ENCODE measurements around the gene PHC2.

The PHC2 gene

DNA sequence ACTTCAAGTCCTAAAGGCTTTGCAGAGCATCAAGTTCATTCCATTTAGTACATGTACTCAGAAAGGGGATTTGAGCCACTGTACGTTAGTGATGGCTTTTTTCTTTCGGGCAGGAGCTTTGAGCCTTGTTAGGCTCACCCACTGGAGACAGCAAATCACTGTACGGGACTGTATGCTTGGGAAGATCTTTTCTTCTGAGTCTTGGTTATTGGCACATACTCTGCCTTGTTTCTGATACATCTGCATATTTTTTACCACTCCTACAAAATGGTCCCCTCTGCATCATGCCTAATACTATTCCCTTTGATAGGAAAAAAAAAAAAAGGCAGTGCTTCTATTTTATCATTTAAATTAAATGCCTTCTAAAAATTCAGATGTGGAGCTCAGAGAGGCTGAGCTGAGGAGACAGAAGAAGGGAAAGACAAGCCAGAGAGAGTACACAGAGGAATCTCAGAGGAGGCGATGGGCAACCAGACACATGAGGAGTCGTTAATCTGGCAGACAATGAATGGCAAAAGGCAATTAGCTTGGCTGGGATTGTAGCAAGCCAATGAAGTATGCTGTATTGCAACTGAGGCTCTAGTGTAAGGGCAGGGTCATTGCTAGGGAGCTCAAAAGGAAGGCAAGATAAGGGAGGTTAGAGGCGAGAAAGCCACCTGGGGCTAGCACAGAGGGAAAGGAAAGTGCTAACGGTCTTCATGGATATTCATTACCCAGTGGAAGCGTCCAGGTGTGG lies 39.4 kb downstream of the PHC2 start:
- no peak for DNase-seq (ENCODE audit: low read depth in 2 of 2)

DNA sequence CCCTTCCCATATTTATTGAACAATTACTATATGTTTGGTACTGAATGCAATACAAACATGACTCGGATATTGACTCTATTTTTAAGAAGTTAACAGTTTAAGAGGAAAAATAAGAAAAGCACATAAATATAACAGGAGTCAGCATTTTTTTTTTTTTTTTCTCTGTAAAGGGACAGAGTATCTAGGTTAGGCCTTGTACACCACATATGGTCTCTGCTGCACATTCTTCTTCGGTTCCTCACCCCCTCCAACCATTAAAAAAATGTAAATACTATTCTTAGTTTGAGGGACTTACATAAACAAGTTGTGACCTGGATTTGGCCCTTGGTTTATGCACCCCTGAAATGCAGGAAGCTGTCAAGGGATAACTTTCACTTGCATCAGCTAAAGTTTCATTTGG lies 40.4 kb downstream of the PHC2 start:
- no peak for DNase-seq (ENCODE audit: low read depth in 2 of 2)

DNA sequence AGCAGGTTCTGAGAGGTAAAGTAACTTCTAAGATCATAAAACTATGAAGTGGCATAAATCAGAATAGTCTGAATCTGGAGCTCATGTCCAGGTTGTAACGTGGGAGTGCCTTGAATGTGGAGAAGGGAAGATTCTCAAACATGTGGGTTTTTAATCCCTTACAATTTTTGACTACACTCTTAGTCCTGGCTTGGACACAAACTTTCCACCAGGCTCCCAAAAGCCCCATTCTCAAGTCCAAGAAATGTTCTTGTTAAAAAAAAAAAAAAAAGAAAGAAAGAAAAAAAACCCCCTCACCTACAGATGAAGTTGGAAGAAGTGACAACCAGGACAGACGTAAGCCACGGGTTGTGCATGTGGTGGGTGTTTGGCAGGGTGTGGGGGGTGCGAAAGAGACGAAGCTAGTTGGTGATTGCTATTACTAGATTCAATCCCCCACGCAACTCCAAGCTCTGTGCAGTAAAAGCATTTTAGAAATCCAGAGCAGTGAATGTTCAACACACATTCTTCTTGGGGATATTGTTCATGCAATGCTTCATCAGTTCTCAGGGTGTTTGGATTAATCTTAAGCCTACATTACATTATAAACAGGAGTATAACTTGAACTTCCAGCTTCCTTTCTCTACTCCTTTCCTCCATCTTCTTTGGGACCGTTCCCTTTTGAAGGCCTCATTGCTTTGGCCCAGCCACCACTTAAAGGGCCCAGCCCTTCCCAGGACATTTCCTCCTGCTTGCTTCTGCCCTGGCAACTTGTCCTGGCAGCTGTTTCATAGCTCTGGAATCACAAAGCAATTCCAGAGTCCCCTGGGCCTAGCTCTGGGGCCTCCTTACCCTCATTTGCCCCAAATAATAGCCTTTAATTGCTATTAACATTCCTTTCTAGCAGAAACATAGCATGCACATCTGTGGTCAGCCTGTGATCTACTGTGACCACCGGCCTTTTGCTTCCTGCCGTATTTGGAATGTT lies 41.8 kb downstream of the PHC2 start:
- DNase-seq (ENCODE audit: low read depth in 2 of 2): no peak

DNA sequence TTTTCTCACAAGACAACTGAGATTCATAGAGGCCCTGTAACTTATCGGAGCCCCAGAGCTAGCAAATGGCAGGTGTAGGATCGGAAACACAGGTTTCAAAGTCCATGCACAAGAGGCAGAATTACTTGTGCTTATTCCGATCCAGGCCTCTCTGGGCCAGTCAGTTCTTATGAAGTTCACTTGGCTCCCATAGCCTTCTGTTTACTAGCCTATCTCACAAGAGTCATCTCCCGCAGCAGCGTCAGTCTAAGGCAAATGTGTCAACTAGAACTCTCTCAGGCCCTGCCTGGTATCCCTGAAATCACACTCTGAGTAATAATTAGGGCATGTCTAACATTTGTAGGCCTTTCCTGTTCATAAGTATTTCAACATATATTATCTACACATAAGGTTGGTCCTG lies 43.3 kb downstream of the PHC2 start:
- DNase-seq (ENCODE audit: low read depth in 2 of 2): no peak

DNA sequence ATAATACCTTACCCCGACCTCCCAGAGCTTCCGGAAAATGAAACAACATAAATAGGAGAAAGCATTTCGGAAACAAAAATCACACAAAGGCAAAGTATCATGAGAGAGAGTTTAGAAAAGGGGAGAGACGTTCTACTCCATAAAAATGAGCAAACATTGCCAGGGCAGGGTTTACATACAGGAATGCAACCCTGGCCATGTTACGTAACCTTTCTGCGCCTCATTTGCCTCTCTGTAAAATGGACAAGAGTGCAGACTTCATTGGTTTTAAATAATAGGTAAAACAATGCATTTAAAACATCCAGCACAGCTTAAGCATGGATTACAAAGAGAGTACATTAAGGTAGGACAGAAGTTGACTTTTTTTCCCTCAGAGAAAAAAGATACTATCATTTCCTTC lies 45.6 kb downstream of the PHC2 start:
- no peak for DNase-seq (ENCODE audit: low read depth in 2 of 2)

DNA sequence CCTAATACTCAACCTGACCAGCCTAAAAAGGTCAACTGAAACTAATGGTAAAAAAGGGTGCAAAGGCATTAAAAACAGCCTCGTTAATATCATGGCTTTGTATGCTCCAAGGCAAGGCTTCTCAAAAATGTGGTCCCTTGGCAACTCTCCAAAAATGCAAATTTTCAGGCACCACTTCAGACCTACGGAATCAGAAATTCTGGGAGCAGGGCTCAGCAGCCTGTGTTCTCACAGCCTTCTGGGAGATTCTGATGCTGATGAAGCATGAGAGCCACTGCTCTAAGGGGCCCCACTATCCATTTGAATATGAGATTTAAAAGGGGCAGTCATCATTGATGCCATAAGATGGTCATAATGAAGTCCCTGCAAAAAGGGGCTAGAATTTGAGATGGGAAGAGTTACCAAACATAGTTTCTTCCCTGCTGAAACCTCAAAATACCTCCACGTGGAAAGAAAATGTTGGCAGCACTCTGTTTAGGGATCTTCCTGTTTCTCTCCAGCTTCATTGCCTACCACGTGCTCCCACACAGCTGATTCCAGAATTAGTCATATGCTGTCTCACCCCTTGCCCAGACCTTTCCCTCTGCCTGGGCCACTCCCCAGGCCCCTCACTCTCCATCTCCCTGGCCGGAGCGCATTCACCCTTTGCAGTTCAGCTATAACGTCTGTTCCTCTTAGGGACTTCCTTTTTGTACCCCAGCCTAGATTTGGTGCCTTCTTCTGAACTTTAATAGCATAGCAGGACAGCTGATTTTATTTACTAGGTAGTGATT lies 46.7 kb downstream of the PHC2 start:
- DNase-seq (ENCODE audit: low read depth in 2 of 2): no peak

DNA sequence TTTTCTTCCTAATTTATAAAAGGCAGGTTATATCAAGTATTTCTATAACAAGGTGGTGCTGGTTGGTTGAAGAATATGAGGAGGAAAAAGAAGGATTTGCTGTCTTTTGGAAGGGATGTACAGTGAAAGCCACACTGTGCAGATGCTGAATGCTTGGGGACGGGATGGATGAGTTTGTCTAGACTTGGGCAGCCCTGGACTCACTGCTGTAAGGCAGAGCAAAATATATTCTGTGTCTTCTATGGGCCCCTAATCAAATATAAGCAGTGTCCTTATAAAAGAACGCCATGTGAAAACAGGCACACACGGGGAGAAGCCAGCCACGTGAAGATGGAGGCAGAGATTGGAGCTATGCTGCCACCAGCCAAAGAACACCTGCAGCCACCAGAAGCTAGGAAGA lies 47.4 kb downstream of the PHC2 start:
- DNase-seq (ENCODE audit: low read depth in 2 of 2): no peak

DNA sequence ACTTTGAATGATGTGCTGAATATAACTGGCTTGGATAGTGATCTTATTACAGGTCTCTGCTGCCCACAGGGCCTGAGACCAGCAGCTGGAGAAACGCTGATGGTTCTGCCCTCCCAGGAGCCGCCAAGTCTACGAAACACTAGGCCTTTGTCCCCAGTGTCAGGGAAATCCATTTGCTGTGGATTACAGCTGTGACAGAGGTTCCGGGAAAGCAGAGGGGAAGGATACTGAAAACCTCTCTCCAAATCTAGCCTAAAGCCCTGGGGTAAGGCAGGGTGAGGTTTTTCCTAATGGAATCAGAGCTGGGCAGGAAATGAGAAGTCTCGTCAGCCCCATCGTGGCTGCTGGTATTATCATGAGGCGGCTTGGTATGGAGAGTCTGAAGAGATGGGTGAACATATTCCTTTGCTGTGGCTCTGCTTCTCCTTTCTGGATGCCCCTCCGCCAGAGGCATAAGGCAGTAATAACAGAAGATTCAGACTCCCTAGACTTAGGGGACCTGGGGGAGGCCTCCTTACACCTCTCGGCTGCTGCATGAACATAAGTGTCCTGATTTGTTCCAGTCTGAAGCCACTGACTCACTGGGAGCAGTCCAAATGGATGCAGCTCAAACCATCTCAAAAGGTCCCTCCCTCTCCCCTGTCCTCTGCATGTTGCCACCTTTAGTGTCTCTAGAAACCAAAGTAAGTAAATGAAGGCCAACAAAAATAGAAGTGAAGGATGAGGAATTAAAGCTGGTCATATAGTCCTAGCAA lies 48.1 kb downstream of the PHC2 start:
- no peak for DNase-seq (ENCODE audit: low read depth in 2 of 2)

DNA sequence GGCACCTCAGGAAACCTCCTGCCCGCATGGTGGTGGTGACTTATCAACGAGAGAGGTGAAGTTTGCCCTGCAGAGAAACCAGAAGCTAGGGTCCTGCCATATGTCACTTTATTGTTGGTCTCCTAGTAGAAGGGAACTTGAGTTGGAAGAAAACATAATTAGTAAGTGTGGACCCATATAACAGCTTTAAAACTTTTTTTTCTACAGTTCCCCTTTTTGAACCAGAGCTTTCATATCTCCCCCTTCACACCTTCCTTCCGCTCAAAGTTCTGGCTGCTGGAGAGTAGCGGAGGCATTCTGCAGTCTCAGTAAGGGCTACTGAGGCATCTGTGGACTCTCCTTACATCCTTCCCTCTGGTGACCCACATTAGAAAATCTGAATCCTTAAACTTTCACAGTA lies 48.9 kb downstream of the PHC2 start:
- no peak for DNase-seq (ENCODE audit: low read depth in 2 of 2)

DNA sequence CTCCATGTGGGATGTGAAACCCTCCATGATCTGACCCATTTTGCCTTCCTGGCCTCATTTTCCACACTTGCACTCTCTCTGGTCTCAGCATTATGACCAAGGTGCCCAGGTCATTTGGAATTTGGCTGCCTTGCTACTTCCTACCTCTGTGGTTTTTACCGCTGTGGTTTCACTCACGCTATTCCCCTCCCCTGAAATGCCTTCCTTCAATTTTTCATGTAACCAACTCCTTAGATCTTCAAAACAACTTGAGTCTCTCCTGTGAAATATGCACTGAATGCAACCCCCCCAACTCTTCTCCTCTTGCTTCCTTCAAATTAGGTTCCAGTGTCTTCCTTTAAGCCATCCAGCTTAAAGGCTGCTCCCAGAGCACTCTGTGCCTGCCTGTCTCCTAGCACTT lies 50.1 kb downstream of the PHC2 start:
- DNase-seq (ENCODE audit: low read depth in 2 of 2): no peak

DNA sequence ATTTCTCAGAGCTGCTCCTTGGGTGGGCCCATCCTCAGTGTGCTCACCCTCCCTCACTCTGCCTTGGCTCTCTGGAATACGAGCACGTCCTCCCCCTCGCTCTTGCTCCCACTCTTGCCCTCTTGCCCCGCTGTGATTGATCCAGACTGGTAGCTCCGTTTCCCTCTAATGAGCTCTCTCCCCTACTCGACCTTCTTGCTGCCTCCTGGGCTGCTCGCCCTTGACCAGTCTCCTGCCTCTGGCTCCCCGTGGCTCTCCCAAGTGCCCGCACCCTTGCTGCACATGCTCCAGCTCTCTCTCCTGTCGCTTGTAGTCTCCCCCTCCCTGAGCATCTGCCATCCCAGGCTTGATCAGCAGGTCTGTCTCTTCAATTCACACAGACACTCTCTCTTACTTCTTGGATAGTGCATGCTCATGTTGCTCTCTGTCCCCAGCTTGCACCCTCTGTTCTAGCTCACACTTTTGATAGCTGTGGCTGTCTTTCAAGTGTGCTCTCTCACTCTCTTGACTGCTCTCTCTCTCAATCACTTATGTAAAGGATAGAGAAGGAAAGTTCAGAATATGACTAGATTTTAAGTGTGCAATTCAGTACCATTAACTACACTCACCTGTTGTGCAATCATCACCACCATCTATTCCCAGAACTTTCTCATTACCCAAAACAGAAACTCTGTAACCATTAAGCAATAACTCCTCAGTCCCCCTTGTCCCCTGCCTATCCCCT lies 51.1 kb downstream of the PHC2 start:
- no peak for DNase-seq (ENCODE audit: low read depth in 2 of 2)

DNA sequence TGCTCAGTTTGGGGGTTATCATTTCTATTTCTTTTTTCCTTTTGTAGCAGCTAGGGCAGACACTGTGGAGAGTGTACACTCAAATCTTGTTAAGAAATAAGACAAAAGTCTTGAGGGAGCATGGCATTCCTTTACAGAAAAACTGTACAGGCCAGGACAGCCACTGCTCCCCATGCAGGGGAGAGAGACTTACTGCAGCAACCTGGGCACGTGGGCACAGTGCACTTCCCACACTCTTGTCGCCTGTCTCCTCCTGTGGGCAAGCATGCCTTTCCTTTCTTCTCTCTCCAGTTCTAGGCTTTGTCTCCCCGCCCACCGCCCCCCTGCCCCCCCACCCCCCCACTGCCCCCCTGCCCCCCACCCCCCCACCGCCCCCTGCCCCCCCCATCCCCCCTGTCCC lies 51.9 kb downstream of the PHC2 start:
- DNase-seq (ENCODE audit: low read depth in 2 of 2): no peak

DNA sequence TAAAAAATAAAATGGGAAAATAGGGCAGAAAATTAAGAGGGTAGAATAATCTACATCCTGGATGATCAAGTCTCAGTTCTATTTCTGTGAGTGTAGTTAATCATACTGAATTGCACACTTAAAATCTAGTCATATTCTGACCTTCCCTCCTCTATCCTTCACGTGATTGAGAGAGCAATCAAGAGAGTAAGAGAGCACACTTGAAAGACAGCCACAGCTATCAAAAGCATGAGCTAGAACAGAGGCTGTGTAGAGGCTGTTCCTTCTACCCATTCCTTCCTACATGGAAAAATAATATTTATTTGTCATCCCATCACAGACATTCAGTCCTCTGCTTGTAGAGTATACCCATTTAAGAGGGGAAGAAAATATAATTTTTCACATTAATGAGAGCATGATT lies 52.4 kb downstream of the PHC2 start:
- DNase-seq (ENCODE audit: low read depth in 2 of 2): no peak

DNA sequence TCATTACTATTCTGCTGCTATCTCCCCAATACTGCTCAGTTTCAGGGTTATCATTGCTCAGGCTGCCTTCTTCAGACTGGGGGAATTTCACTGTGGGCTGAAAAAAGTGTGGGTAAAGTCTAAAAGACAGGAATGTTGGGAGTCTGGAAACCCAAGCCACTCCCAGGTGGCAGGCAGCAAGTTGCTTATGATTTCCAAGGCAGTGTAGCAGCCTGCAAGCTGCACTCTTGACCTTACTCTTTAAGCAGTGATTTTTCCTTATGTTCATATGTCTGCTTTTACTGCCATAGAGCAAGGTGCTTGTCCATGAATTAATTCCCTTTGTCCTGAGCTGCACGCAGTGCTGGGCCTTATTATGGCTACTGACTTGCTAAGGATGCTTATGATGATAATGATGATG lies 53.1 kb downstream of the PHC2 start:
- no peak for DNase-seq (ENCODE audit: low read depth in 2 of 2)

DNA sequence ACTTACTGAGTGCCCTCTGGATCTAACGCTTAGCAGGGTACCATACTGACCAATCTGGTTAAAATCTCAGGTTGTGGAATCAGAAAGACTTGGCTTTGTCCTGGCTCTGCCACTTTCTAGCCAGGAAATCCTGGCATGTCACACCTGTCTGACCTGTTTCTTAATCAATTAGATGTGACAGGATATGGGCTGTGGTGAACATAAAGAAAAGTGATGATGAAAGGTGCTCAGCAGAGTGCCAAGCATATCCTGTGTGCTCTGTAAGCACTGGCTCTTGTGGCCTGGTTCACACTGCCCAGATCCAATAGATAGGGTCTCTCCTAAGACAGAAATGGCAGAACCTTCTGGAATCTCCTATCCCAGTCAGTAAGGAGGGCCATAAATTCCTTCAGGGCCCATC lies 53.9 kb downstream of the PHC2 start:
- no peak for DNase-seq (ENCODE audit: low read depth in 2 of 2)

DNA sequence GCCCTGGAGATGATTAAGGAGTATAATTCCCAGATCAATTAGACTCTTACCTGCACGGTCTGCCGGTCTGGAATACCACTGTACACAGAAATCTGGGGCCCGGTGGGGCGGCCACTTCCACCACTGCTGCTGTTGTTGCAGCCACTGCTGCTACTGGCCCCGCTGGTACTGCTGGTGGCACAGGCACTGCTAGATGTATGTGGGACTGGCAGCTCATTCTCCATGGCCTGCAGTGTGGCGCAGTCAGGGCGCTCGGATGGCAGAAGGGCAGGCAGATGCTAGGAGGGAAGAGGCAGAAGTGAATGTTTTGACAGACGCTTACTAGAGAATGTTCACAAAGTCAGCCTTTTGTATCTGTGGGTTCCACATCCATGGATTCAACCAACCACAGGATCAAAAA lies 55.6 kb downstream of the PHC2 start:
- DNase-seq (ENCODE audit: low read depth in 2 of 2): no peak

DNA sequence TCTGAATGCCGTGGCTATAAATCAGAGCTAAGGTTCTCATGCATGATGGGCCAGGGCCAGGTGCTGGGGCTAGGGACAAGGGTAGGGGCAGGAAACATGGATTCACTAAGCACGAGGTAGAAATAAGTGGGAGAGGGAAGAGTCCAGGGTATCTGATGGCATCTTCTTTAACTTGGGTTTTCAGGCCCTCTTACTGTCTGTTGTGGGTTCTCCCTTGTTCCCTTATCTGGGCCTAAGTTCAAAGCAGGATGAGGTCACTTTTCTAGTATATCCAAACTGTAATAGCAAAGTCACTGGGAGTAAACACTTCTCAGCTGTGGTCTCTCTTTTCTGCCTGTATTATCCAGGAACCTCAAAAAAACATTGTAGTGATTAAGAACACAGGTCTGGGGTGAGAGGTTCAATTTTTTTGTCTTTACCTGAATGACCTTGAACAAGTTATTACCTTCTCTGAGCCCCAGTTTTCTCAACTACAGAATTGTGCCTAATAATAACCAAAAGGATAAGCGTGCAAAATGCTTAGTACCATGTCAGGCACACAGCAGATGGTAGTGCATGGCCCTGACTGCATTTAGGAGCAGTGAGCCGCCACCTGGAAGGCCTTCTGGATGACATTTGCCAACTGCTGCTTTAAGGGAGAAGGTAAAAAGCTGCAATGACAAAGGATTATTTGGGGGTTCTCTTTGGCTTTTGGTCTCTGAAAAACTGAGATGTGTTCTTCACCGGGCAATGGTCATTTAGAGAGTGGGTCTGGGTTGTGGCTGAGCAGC lies 56.4 kb downstream of the PHC2 start:
- no peak for DNase-seq (ENCODE audit: low read depth in 2 of 2)

DNA sequence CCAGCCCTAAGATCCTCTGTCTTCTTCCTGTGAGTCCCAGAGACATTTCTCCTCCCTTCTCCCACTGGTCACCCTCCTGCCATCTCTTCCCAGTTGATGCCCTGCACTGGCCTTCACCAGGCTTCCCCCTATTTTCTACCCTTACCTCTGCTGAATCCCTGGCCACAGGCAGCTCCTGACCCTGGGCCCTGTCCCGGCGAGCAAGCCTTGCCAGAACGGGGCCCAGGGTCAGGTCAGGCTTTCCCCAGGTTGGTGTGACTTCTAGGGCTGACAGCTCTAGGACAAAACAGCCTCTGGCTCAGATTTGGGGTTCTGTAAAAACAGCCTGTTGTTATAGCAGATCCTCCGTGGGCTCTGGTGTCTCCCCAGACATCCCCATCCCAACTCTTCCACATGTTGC lies 57.3 kb downstream of the PHC2 start:
- no peak for DNase-seq (ENCODE audit: low read depth in 2 of 2)

DNA sequence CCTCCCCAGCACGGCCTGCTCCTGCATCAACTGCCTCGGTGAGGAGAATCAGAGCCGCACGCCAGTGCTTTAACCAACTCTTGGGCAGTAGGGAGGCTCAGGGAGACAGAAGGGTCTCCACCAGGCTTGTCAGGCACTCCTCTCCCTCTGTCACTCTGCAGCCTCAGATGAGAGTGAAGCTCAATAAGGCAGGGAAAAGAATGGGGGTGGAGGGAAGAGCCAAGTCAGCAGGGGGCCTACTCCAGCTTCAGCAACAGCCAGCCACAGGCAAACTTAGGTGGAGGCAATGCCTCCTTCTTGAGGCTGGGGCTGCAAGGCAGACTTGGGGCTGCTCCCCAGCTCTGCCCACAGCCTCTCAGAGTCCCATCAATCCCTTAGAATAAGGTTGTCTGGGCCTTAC lies 58.2 kb downstream of the PHC2 start:
- DNase-seq (ENCODE audit: low read depth in 2 of 2): no peak

DNA sequence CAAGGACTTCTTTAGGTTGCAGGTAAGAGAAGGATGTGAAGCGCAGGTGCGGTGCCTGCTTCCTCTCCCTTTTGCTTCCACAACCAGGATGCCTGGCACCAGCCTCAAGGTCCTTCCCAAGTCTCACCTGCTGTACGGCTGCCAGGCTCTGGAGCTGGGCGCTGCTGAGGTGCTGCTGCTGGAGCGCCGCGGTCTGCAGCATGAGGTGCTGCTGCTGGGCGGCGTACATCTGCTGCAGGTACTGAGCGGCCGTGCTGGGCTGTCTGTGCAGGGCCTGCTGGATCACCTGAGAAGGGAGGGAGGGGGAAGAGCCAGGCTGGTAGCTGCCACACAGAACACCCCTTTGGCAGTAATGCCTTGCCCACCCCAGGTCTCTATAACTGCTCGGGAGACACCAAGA lies 58.7 kb downstream of the PHC2 start:
- DNase-seq (ENCODE audit: low read depth in 2 of 2): no peak

Measured in stimulated activated CD8-positive, alpha-beta memory T cell treated with anti-CD3 and anti-CD28 coated beads, Interleukin-7, amount 100 ng/mL, for 4 hours (primary cell).